ENCODE results near the gene CFAP92. TPM values are rescaled to one million over a fixed set of nuclear protein-coding genes. Genes with fewer than 3 reads are reported as not detected.

CFAP92 gene
- total RNA-seq, 1 donor from 2014 or later = 0.52 TPM

- FAIRE-seq = no peak
- no peak for TF ChIP-seq EZH2 (IDR thresholded peaks at IDR 0.05; ENCODE audit: insufficient read depth, low read length)
- no peak for TF ChIP-seq CTCF (IDR thresholded peaks at IDR 0.05; ENCODE audit: insufficient read depth, low read depth, low read length)
- no peak overlapping the region for H3K4me3 ChIP-seq (ENCODE audit: insufficient read depth, low read depth, low read length)
Observed at GRCh38 chr3:128997486-128998133, 3.7 kb upstream of the CFAP92 start.

GRCh38 chr3:128996726-128997125 lies 2.9 kb upstream of the CFAP92 start:
- no peak overlapping the region for H3K27ac Mint-ChIP-seq (ENCODE audit: unreplicated experiment)
- H3K9me3 ChIP-seq (ENCODE audit: insufficient read depth, low read depth, low read length) = no peaks in the 10 kb centered on the region
- no peak overlapping the region for H3K27ac ChIP-seq (ENCODE audit: low read depth, low read length)
- DNase-seq (ENCODE audit: low read depth) (no peak), FAIRE-seq (no peak)
- no peaks in the 10 kb centered on the region for H3K36me3 Mint-ChIP-seq (ENCODE audit: low read depth, unreplicated experiment)
- peaks cover 10% of the 10 kb centered on the region for H3K4me1 Mint-ChIP-seq (ENCODE audit: low read depth, unreplicated experiment)
- H3K27me3 Mint-ChIP-seq (ENCODE audit: low read depth, unreplicated experiment) = peaks cover 37% of the 10 kb centered on the region
- no peaks in the 10 kb centered on the region for H3K36me3 ChIP-seq (ENCODE audit: insufficient read depth, low read length)
- no peak overlapping the region for H3K9ac ChIP-seq (ENCODE audit: low read length)
- H3K4me3 ChIP-seq (ENCODE audit: insufficient read depth, low read depth, low read length) = no peak overlapping the region
- no peaks in the 10 kb centered on the region for H3K4me1 ChIP-seq (ENCODE audit: insufficient read depth, low read length)
- H3K27me3 ChIP-seq (ENCODE audit: insufficient read depth, low read length) = peaks cover 58% of the 10 kb centered on the region
- H3K4me3 Mint-ChIP-seq (ENCODE audit: unreplicated experiment) = no peak overlapping the region
- H2AFZ ChIP-seq (ENCODE audit: low read depth, low read length) = no peak overlapping the region
- H4K20me1 ChIP-seq (ENCODE audit: insufficient read depth, low read length) = no peaks in the 10 kb centered on the region
- no peak for TF ChIP-seq CTCF (IDR thresholded peaks at IDR 0.05; ENCODE audit: insufficient read depth, low read depth, low read length)
- TF ChIP-seq EZH2 (IDR thresholded peaks at IDR 0.05; ENCODE audit: insufficient read depth, low read length) = no peak
- no peak overlapping the region for H3K4me2 ChIP-seq (ENCODE audit: low read length)
- no peaks in the 10 kb centered on the region for H3K79me2 ChIP-seq (ENCODE audit: insufficient read depth, low read length)
- no peaks in the 10 kb centered on the region for H3K9me3 Mint-ChIP-seq (ENCODE audit: unreplicated experiment)

More at GRCh38 chr3:128997486-128998133, 3.7 kb upstream of the CFAP92 start:
- no peaks in the 10 kb centered on the region for H3K36me3 Mint-ChIP-seq (ENCODE audit: low read depth, unreplicated experiment)
- Histone ChIP-seq H3K9me3 (ENCODE audit: insufficient read depth, low read depth, low read length) (no peaks in the 10 kb centered on the region), H3K27ac (ENCODE audit: low read depth, low read length) (no peak overlapping the region), H4K20me1 (ENCODE audit: insufficient read depth, low read length) (peaks cover 4% of the 10 kb centered on the region), H3K4me2 (ENCODE audit: low read length) (no peak overlapping the region), H2AFZ (ENCODE audit: low read depth, low read length) (no peak overlapping the region), H3K36me3 (ENCODE audit: insufficient read depth, low read length) (no peaks in the 10 kb centered on the region), H3K9ac (ENCODE audit: low read length) (no peak overlapping the region), H3K4me1 (ENCODE audit: insufficient read depth, low read length) (no peaks in the 10 kb centered on the region), H3K79me2 (ENCODE audit: insufficient read depth, low read length) (no peaks in the 10 kb centered on the region), H3K27me3 (ENCODE audit: insufficient read depth, low read length) (peaks cover 64% of the 10 kb centered on the region)
- no peaks in the 10 kb centered on the region for H3K9me3 Mint-ChIP-seq (ENCODE audit: unreplicated experiment)
- no peak overlapping the region for H3K4me3 Mint-ChIP-seq (ENCODE audit: unreplicated experiment)
- DNase-seq (ENCODE audit: low read depth) = no peak
- peaks cover 10% of the 10 kb centered on the region for H3K4me1 Mint-ChIP-seq (ENCODE audit: low read depth, unreplicated experiment)
- peaks cover 43% of the 10 kb centered on the region for H3K27me3 Mint-ChIP-seq (ENCODE audit: low read depth, unreplicated experiment)
- H3K27ac Mint-ChIP-seq (ENCODE audit: unreplicated experiment) = no peak overlapping the region

- Mint-ChIP-seq H3K27ac (ENCODE audit: unreplicated experiment) (no peak overlapping the region), H3K9me3 (ENCODE audit: unreplicated experiment) (no peaks in the 10 kb centered on the region), H3K36me3 (ENCODE audit: low read depth, unreplicated experiment) (no peaks in the 10 kb centered on the region), H3K27me3 (ENCODE audit: low read depth, unreplicated experiment) (peaks cover 41% of the 10 kb centered on the region), H3K4me3 (ENCODE audit: unreplicated experiment) (no peak overlapping the region), H3K4me1 (ENCODE audit: low read depth, unreplicated experiment) (peaks cover 10% of the 10 kb centered on the region)
- Histone ChIP-seq H3K4me2 (ENCODE audit: low read length) (no peak overlapping the region), H4K20me1 (ENCODE audit: insufficient read depth, low read length) (no peaks in the 10 kb centered on the region), H3K9me3 (ENCODE audit: insufficient read depth, low read depth, low read length) (no peaks in the 10 kb centered on the region), H3K36me3 (ENCODE audit: insufficient read depth, low read length) (no peaks in the 10 kb centered on the region), H3K79me2 (ENCODE audit: insufficient read depth, low read length) (no peaks in the 10 kb centered on the region), H3K4me1 (ENCODE audit: insufficient read depth, low read length) (no peaks in the 10 kb centered on the region), H2AFZ (ENCODE audit: low read depth, low read length) (no peak overlapping the region), H3K4me3 (ENCODE audit: insufficient read depth, low read depth, low read length) (no peak overlapping the region), H3K27ac (ENCODE audit: low read depth, low read length) (no peak overlapping the region), H3K27me3 (ENCODE audit: insufficient read depth, low read length) (peaks cover 58% of the 10 kb centered on the region), H3K9ac (ENCODE audit: low read length) (no peak overlapping the region)
- DNase-seq (ENCODE audit: low read depth) (no peak), FAIRE-seq (no peak)
- TF ChIP-seq EZH2 (IDR thresholded peaks at IDR 0.05; ENCODE audit: insufficient read depth, low read length) = no peak
- TF ChIP-seq CTCF (IDR thresholded peaks at IDR 0.05; ENCODE audit: insufficient read depth, low read depth, low read length) = no peak
Observed at GRCh38 chr3:128996200-128996599, 2.3 kb upstream of the CFAP92 start.
